Measurements from ENCODE around the gene FAM169A.

FAM169A gene

DNA sequence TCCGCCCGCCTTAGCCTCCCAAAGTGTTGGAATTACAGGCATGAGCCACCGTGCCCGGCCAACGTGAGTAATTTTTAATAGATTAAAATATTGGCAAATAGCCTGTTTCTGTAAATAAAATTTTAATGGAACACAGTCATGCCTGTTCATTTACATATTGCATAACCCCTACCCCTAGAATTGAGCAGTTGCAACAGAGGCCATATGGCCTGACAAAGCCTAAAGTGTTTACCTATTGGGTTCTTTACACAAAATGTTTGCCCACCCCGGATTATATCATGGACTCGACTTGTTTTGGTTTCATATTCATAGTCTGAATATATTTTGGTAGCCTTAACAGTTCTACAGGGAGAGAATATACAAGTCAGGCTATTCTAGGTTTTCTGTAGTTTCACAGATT is 93.8 kb downstream of the FAM169A start:
- no peaks in the 10 kb centered on the region for H3K27me3 ChIP-seq (ENCODE audit: insufficient read depth, poor library complexity, severe bottlenecking)
- TF ChIP-seq, protein P1, sequence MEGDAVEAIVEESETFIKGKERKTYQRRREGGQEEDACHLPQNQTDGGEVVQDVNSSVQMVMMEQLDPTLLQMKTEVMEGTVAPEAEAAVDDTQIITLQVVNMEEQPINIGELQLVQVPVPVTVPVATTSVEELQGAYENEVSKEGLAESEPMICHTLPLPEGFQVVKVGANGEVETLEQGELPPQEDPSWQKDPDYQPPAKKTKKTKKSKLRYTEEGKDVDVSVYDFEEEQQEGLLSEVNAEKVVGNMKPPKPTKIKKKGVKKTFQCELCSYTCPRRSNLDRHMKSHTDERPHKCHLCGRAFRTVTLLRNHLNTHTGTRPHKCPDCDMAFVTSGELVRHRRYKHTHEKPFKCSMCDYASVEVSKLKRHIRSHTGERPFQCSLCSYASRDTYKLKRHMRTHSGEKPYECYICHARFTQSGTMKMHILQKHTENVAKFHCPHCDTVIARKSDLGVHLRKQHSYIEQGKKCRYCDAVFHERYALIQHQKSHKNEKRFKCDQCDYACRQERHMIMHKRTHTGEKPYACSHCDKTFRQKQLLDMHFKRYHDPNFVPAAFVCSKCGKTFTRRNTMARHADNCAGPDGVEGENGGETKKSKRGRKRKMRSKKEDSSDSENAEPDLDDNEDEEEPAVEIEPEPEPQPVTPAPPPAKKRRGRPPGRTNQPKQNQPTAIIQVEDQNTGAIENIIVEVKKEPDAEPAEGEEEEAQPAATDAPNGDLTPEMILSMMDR (IDR thresholded peaks at IDR 0.05; ENCODE audit: poor library complexity, severe bottlenecking), result no peak
- DNase-seq (ENCODE audit: low spot score) (no peak), ATAC-seq (ENCODE audit: low read depth) (peak; percentile 62)
- peaks cover 4% of the 10 kb centered on the region for H3K4me1 ChIP-seq (ENCODE audit: insufficient read depth, poor library complexity, severe bottlenecking)
- H3K4me3 ChIP-seq (ENCODE audit: severe bottlenecking), result no peak overlapping the region
- no peak overlapping the region for H3K27ac ChIP-seq (ENCODE audit: poor library complexity, severe bottlenecking)
- H3K9me3 ChIP-seq (ENCODE audit: severe bottlenecking), result no peaks in the 10 kb centered on the region
- H3K36me3 ChIP-seq (ENCODE audit: low read depth), result peaks cover 94% of the 10 kb centered on the region

DNA sequence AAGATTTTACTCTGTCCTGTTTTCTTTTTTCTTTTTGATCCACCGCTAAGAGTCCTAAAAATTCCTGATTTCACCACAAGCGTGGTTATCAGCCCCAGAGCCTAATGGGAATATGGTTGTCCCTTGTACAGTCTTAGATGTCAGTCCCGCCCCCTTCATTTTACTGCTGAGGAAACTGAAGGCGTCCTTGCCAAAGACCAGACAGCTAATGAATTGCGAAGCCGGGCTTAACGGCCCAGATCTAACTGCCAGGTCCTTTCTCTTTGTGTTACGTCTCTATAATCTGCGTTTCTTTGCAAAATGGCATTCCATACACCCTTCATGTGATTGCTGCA is 98.6 kb downstream of the FAM169A start:
- TF ChIP-seq, protein P1 (IDR thresholded peaks at IDR 0.05; ENCODE audit: poor library complexity, severe bottlenecking), result no peak
- Histone ChIP-seq H3K27me3 (ENCODE audit: insufficient read depth, poor library complexity, severe bottlenecking) (no peaks in the 10 kb centered on the region), H3K4me3 (ENCODE audit: severe bottlenecking) (peak overlapping the region; percentile 75), H3K9me3 (ENCODE audit: severe bottlenecking) (no peaks in the 10 kb centered on the region), H3K27ac (ENCODE audit: poor library complexity, severe bottlenecking) (peak overlapping the region; percentile 97), H3K4me1 (ENCODE audit: insufficient read depth, poor library complexity, severe bottlenecking) (peaks cover 29% of the 10 kb centered on the region), H3K36me3 (ENCODE audit: low read depth) (peaks cover 62% of the 10 kb centered on the region)
- peak; percentile 28 for ATAC-seq (ENCODE audit: low read depth)
- DNase-seq (ENCODE audit: low spot score), result no peak

GRCh38 chr5:74766849-74767578 is 99.2 kb downstream of the FAM169A start, which contains the start of the genes GFM2 and NSA2:
Gene GFM2 (minus strand): TSS chr5:74767117. CDS start chr5:74763742, 3,375 bp downstream.
Gene NSA2 (plus strand): TSS chr5:74767249. CDS start chr5:74767361, 112 bp downstream.
- ATAC-seq (ENCODE audit: low read depth) (peak; percentile 72), DNase-seq (ENCODE audit: low spot score) (peak; percentile 90)
- TF ChIP-seq, protein P1 (IDR thresholded peaks at IDR 0.05; ENCODE audit: poor library complexity, severe bottlenecking), result peak; percentile 34
- no peaks in the 10 kb centered on the region for H3K27me3 ChIP-seq (ENCODE audit: insufficient read depth, poor library complexity, severe bottlenecking)
- H3K27ac ChIP-seq (ENCODE audit: poor library complexity, severe bottlenecking), result peak within 1 kb of the TSS; percentile 97
- peaks cover 61% of the 10 kb centered on the region for H3K36me3 ChIP-seq (ENCODE audit: low read depth)
- peaks cover 34% of the 10 kb centered on the region for H3K4me1 ChIP-seq (ENCODE audit: insufficient read depth, poor library complexity, severe bottlenecking)
- peak within 1 kb of the TSS; percentile 75 for H3K4me3 ChIP-seq (ENCODE audit: severe bottlenecking)
- no peaks in the 10 kb centered on the region for H3K9me3 ChIP-seq (ENCODE audit: severe bottlenecking)

GRCh38 chr5:74766418-74766848 is 99.8 kb downstream of the FAM169A start:
- DNase-seq (ENCODE audit: low spot score) (no peak), ATAC-seq (ENCODE audit: low read depth) (peak; percentile 20; the same call in 1 of the 3 replicates)
- Histone ChIP-seq H3K4me1 (ENCODE audit: insufficient read depth, poor library complexity, severe bottlenecking) (peaks cover 40% of the 10 kb centered on the region), H3K36me3 (ENCODE audit: low read depth) (peaks cover 60% of the 10 kb centered on the region), H3K27ac (ENCODE audit: poor library complexity, severe bottlenecking) (peak overlapping the region; percentile 97), H3K9me3 (ENCODE audit: severe bottlenecking) (no peaks in the 10 kb centered on the region), H3K4me3 (ENCODE audit: severe bottlenecking) (peak overlapping the region; percentile 75), H3K27me3 (ENCODE audit: insufficient read depth, poor library complexity, severe bottlenecking) (no peaks in the 10 kb centered on the region)
- TF ChIP-seq, protein P1 (IDR thresholded peaks at IDR 0.05; ENCODE audit: poor library complexity, severe bottlenecking), result peak; percentile 89

GRCh38 chr5:74765929-74766328 is 100.3 kb downstream of the FAM169A start:
- ATAC-seq (ENCODE audit: low read depth) (no peak), DNase-seq (ENCODE audit: low spot score) (no peak)
- Histone ChIP-seq H3K36me3 (ENCODE audit: low read depth) (peaks cover 58% of the 10 kb centered on the region), H3K27me3 (ENCODE audit: insufficient read depth, poor library complexity, severe bottlenecking) (no peaks in the 10 kb centered on the region), H3K27ac (ENCODE audit: poor library complexity, severe bottlenecking) (peak overlapping the region; percentile 97), H3K9me3 (ENCODE audit: severe bottlenecking) (no peaks in the 10 kb centered on the region), H3K4me1 (ENCODE audit: insufficient read depth, poor library complexity, severe bottlenecking) (peaks cover 45% of the 10 kb centered on the region), H3K4me3 (ENCODE audit: severe bottlenecking) (peak overlapping the region; percentile 75)
- TF ChIP-seq, protein P1 (IDR thresholded peaks at IDR 0.05; ENCODE audit: poor library complexity, severe bottlenecking), result no peak

All from RWPE2 (cell line).